PC-3 (cell line): ENCODE measurements around the gene DPYSL3. TPM values are rescaled to one million over a fixed set of nuclear protein-coding genes. Genes with fewer than 3 reads are reported as not detected.

Experiments
- ATAC-seq: fragments of 200-7000 bp; cut with Tn5 transposase; 2 replicates; pipeline ENCODE4 v1.9.1; 2020; ENCODE audit warnings: mild to moderate bottlenecking, moderate library complexity
- BruUV-seq: library from RNA; stranded (reverse); fragments of 400-500 nt; replicated peaks from 2 replicates; lab custom pipeline; 2021; lab: Mats Ljungman, UMichigan
- CTCF ChIA-PET: fragments of 300-600 bp; sonication (Branson Sonifier 250); formaldehyde crosslinking; loops from one replicate; lab custom pipeline; 2022; ENCODE audit warnings: antibody characterized with exemption; lab: Charles Lee
- POLR2A ChIA-PET: fragments of 300-600 bp; sonication (Branson Sonifier 250); formaldehyde crosslinking; loops from one replicate; lab custom pipeline; 2022; ENCODE audit warnings: antibody characterized with exemption; ENCODE audit not compliant: unreplicated experiment; lab: Charles Lee
- DNase-seq: peaks from one replicate; pipeline ENCODE4 v3.0.0-alpha.2; 2015
- H2AFZ ChIP-seq: fragments of 300-600 bp; sonication (generic); 2 replicates; pipeline ENCODE4 v1.6.0; 2016; ENCODE audit warnings: antibody characterized with exemption, low read length
- H3F3A ChIP-seq: fragments of 300-600 bp; sonication (generic); one replicate; pipeline ENCODE4 v1.6.0; 2017; ENCODE audit warnings: antibody characterized with exemption, low read length, control low read depth, mild to moderate bottlenecking; ENCODE audit not compliant: unreplicated experiment
- H3K27ac ChIP-seq: fragments of 300-600 bp; sonication (generic); 2 replicates; pipeline ENCODE4 v1.5.1; 2016; ENCODE audit warnings: mild to moderate bottlenecking, low read length
- H3K27me3 ChIP-seq: fragments of 300-600 bp; sonication (generic); 2 replicates; pipeline ENCODE4 v1.6.1; 2016; ENCODE audit warnings: low read length, mixed read lengths
- H3K36me3 ChIP-seq: fragments of 300-600 bp; sonication (generic); 2 replicates; pipeline ENCODE4 v1.6.1; 2016; ENCODE audit warnings: low read depth, mixed run types, low read length, mixed read lengths
- H3K4me1 ChIP-seq: fragments of 300-600 bp; sonication (generic); 2 replicates; pipeline ENCODE4 v1.5.1; 2016; ENCODE audit warnings: low read length; ENCODE audit not compliant: insufficient read depth
- H3K4me2 ChIP-seq: fragments of 300-600 bp; sonication (generic); 2 replicates; pipeline ENCODE4 v1.6.0; 2016; ENCODE audit warnings: low read length
- H3K4me3 ChIP-seq: fragments of 300-600 bp; sonication (generic); 2 replicates; pipeline ENCODE4 v1.5.1; 2016; ENCODE audit warnings: mild to moderate bottlenecking, low read length, mixed read lengths
- H3K79me2 ChIP-seq: fragments of 300-600 bp; sonication (generic); 2 replicates; pipeline ENCODE4 v1.6.1; 2017; ENCODE audit warnings: low read length, mixed read lengths
- H3K9ac ChIP-seq: fragments of 300-600 bp; sonication (generic); 2 replicates; pipeline ENCODE4 v1.6.0; 2016; ENCODE audit warnings: mild to moderate bottlenecking, low read length
- H3K9me2 ChIP-seq: fragments of 300-600 bp; sonication (generic); replicated peaks from 2 replicates; pipeline ENCODE4 v1.6.1; 2016; ENCODE audit warnings: mixed run types, low read length, mixed read lengths
- H3K9me3 ChIP-seq: fragments of 300-600 bp; sonication (generic); 2 replicates; pipeline ENCODE4 v1.6.1; 2016; ENCODE audit warnings: low read length, mixed read lengths
- H4K20me1 ChIP-seq: fragments of 300-600 bp; sonication (generic); 2 replicates; pipeline ENCODE4 v1.6.1; 2016; ENCODE audit warnings: low read length, mixed read lengths
- CTCF ChIP-seq: fragments of 300-600 bp; sonication (generic); conservative IDR thresholded peaks from 2 replicates; pipeline ENCODE4 v1.5.1; 2017; ENCODE audit warnings: antibody characterized with exemption, low read depth, mild to moderate bottlenecking, low read length
- EZH2 ChIP-seq: fragments of 300-600 bp; sonication (generic); IDR thresholded peaks from one replicate; pipeline ENCODE4 v1.6.1; 2017; ENCODE audit warnings: antibody characterized with exemption, mild to moderate bottlenecking, low read length; ENCODE audit not compliant: unreplicated experiment
- EZH2phosphoT487 ChIP-seq: fragments of 300-600 bp; sonication (generic); IDR thresholded peaks from 2 replicates; pipeline ENCODE4 v1.6.1; 2018; ENCODE audit warnings: mild to moderate bottlenecking, antibody characterized with exemption, low read length, borderline replicate concordance
- intact Hi-C: fragments of 100-400 bp; cut with micrococcal nuclease; formaldehyde crosslinking; loops from 2 replicates; pipeline ENCODE4 v1.9.0; 2023
- total RNA-seq: library from RNA; depleted of rRNA; stranded (reverse); fragments of >200 nt; gene quantifications from 2 replicates; pipeline ENCODE4 v1.2.3, GENCODE V29; 2014

Gene DPYSL3
- total RNA-seq, 1 experiment from 2014 or later = 20.6 TPM

DNA sequence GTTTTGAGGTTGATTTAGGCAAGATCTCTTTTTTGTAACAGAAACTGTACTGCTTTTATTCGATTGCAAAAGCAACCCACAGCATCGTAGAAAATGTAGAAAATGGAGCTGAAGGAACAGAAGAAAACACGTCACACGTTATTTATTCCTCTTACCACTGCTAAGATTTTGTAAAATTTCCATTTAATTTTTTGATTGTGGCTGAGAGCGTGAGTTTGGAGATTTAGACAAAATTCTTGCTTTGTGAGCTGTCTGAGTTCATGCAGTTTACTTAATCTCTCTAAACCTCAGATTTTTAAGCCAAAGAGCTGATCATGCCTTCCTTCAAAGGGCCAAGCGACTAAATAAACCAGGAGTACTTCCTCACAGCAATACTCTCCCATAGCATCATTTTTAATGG, 24.8 kb downstream of the DPYSL3 start:
- ChIA-PET POLR2A (no interaction called here), CTCF (no interaction called here)
- ATAC-seq = no peak
- Histone ChIP-seq H3K4me1 (peaks cover 8% of the 10 kb centered on the region; the same call in 1 of the 2 replicates), H3K9ac (no peak overlapping the region), H3K9me3 (no peaks in the 10 kb centered on the region), H3K4me2 (no peak overlapping the region), H4K20me1 (no peaks in the 10 kb centered on the region), H3K4me3 (no peak overlapping the region), H3K79me2 (no peaks in the 10 kb centered on the region), H3K27ac (peak overlapping the region; percentile 32; the same call in 1 of the 2 replicates), H3K36me3 (no peaks in the 10 kb centered on the region), H2AFZ (no peak overlapping the region), H3K27me3 (no peaks in the 10 kb centered on the region), H3K9me2 (no peaks in the 10 kb centered on the region), H3F3A (no peaks in the 10 kb centered on the region)
- no TSS peak for BruUV-seq
- TF ChIP-seq EZH2phosphoT487 = no peak
- no peak for TF ChIP-seq EZH2
- TF ChIP-seq CTCF = no peak
- no peak for DNase-seq
- intact Hi-C loops = no loop called here

DNA sequence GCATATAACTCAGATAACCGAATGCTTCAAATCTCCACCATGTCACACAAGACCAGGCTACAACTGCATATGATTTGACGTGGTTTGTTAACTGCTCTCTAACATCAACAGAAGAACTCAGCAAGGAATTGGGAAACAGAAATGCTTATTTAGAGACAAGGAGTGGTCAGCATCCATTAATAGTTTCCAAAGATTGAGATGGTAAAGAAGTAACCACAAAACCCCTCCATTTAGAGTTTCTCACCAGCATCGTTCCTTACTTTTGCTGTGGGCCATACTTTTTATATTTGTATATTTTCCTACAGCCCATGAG, 25.2 kb downstream of the DPYSL3 start:
- no TSS peak for BruUV-seq
- intact Hi-C loops = no loop called here
- Histone ChIP-seq H2AFZ (no peak overlapping the region), H3K4me2 (no peak overlapping the region), H3K9me3 (no peaks in the 10 kb centered on the region), H3F3A (no peaks in the 10 kb centered on the region), H3K9ac (no peak overlapping the region), H4K20me1 (no peaks in the 10 kb centered on the region), H3K9me2 (no peaks in the 10 kb centered on the region), H3K36me3 (no peaks in the 10 kb centered on the region), H3K4me1 (peaks cover 10% of the 10 kb centered on the region; the same call in 1 of the 2 replicates), H3K4me3 (no peak overlapping the region), H3K79me2 (no peaks in the 10 kb centered on the region), H3K27ac (peak overlapping the region; percentile 32; the same call in 1 of the 2 replicates), H3K27me3 (no peaks in the 10 kb centered on the region)
- DNase-seq (no peak), ATAC-seq (no peak)
- POLR2A ChIA-PET = no interaction called here
- no peak for TF ChIP-seq EZH2
- no peak for TF ChIP-seq CTCF
- no peak for TF ChIP-seq EZH2phosphoT487
- CTCF ChIA-PET = no interaction called here

DNA sequence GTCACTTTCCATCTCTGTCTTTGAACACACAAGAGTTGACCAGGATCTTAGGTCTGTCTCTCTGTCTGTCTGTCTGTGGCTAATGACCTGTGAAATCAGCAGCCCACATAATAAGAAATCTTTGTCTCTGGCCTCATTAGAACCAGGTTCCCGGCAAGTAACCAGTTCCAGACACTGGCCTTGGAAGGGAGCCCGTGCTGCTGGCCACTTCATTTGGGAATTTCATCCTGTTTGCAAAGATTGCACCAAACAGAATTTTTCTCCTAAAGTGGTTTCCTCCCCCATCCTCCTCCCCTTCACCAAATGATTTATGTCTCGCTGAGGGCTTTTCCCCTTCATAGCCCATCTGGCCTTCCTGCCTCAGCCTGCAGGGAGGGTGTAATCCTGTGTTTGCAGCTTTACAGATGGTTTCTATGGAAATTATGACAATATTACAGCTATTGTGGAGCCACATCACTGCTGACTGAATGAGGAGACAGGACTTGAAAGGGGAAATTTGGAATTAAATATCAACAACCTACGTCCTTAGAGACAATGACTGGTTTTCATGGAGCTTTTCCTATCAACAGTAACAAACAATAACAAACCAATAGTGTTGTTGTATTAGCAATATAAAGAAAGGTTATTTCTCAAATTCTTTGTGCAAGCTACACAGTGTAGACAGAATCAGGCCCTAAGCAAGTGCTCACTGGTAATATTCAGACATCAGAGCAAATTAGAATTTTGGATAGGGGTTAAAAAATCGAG, 25.7 kb downstream of the DPYSL3 start:
- H3K9me2 ChIP-seq = no peaks in the 10 kb centered on the region
- no peak overlapping the region for H3K4me3 ChIP-seq
- TF ChIP-seq CTCF = no peak
- TF ChIP-seq EZH2 = no peak
- TF ChIP-seq EZH2phosphoT487 = no peak
- ChIA-PET CTCF (no interaction called here), POLR2A (no interaction called here)
- H3K79me2 ChIP-seq = no peaks in the 10 kb centered on the region
- H4K20me1 ChIP-seq = no peaks in the 10 kb centered on the region
- H3K36me3 ChIP-seq = no peaks in the 10 kb centered on the region
- H3K9me3 ChIP-seq = no peaks in the 10 kb centered on the region
- peaks cover 15% of the 10 kb centered on the region for H3K4me1 ChIP-seq
- no peaks in the 10 kb centered on the region for H3F3A ChIP-seq
- DNase-seq (no peak), ATAC-seq (peak; percentile 15; the same call in 1 of the 2 replicates)
- H3K27me3 ChIP-seq = no peaks in the 10 kb centered on the region
- H3K4me2 ChIP-seq = no peak overlapping the region
- peak overlapping the region; percentile 50 for H3K27ac ChIP-seq
- no peak overlapping the region for H2AFZ ChIP-seq
- H3K9ac ChIP-seq = no peak overlapping the region
- no TSS peak for BruUV-seq
- intact Hi-C loops = no loop called here
